Hepatocyte (in vitro differentiated cells): ENCODE data around the gene USP12. TPM values are rescaled to one million over a fixed set of nuclear protein-coding genes. Genes with fewer than 3 reads are reported as not detected.

ENCODE experiments used
- DNase-seq: peaks from one replicate; pipeline ENCODE4 v3.0.0-alpha.2; 2016; ENCODE audit warnings: low spot score
- H2AFZ ChIP-seq: fragments of 200-600 bp; sonication (generic); 2 replicates; pipeline ENCODE4 v1.6.0; 2016; ENCODE audit warnings: antibody characterized with exemption, mild to moderate bottlenecking
- H3K27ac ChIP-seq: fragments of 200-600 bp; sonication (generic); 2 replicates; pipeline ENCODE4 v1.5.1; 2016; ENCODE audit warnings: mild to moderate bottlenecking
- H3K27me3 ChIP-seq: fragments of 200-600 bp; sonication (generic); 2 replicates; pipeline ENCODE4 v1.6.1; 2016
- H3K36me3 ChIP-seq: fragments of 200-600 bp; sonication (generic); replicated peaks from 2 replicates; pipeline ENCODE4 v1.5.1; 2016; ENCODE audit warnings: low read depth; ENCODE audit not compliant: insufficient read depth
- H3K4me1 ChIP-seq: fragments of 200-600 bp; sonication (generic); 2 replicates; pipeline ENCODE4 v1.5.1; 2016; ENCODE audit warnings: mild to moderate bottlenecking, moderate library complexity; ENCODE audit not compliant: insufficient read depth
- H3K4me2 ChIP-seq: fragments of 200-600 bp; sonication (generic); 2 replicates; pipeline ENCODE4 v1.6.0; 2016
- H3K4me3 ChIP-seq: fragments of 200-600 bp; sonication (generic); 2 replicates; pipeline ENCODE4 v1.5.1; 2016; ENCODE audit warnings: mild to moderate bottlenecking
- H3K79me2 ChIP-seq: fragments of 200-600 bp; sonication (generic); 2 replicates; pipeline ENCODE4 v1.6.0; 2017; ENCODE audit warnings: mild to moderate bottlenecking
- H3K9me2 ChIP-seq: fragments of 200-600 bp; sonication (generic); replicated peaks from 2 replicates; pipeline ENCODE4 v1.6.0; 2017; ENCODE audit warnings: mild to moderate bottlenecking; ENCODE audit not compliant: insufficient read depth
- H3K9me3 ChIP-seq: fragments of 200-600 bp; sonication (generic); 2 replicates; pipeline ENCODE4 v1.5.1; 2016; ENCODE audit warnings: low read depth, mild to moderate bottlenecking
- H4K20me1 ChIP-seq: fragments of 200-600 bp; sonication (generic); 2 replicates; pipeline ENCODE4 v1.6.0; 2016; ENCODE audit warnings: mild to moderate bottlenecking; ENCODE audit not compliant: insufficient read depth, poor library complexity, severe bottlenecking
- EZH2 ChIP-seq: fragments of 200-600 bp; sonication (generic); IDR thresholded peaks from 2 replicates; pipeline ENCODE4 v1.6.1; 2016; ENCODE audit warnings: antibody characterized with exemption, mild to moderate bottlenecking, borderline replicate concordance
- EZH2phosphoT487 ChIP-seq: fragments of 200-600 bp; sonication (generic); IDR thresholded peaks from one replicate; pipeline ENCODE4 v1.6.1; 2018; ENCODE audit warnings: antibody characterized with exemption, mild to moderate bottlenecking, low read depth, moderate library complexity; ENCODE audit not compliant: unreplicated experiment, severe bottlenecking
- whole genome bisulfite sequencing: methylation state at CpG from one replicate; pipeline ENCODE4 v1.1.6; 2016; ENCODE audit warnings: low lambda C conversion rate; ENCODE audit errors: missing lambda C conversion rate; 5-methylcytosine and 5-hydroxymethylcytosine counted together
- polyA plus RNA-seq: library from polyadenylated mRNA; unstranded; fragments of >200 nt; fragmentation: Nextera tagmentation; extraction: Ambion mirVana; gene quantifications from 2 replicates; pipeline ENCODE4 v1.2.1, GENCODE V29; 2016
- total RNA-seq: library from RNA; depleted of rRNA; stranded (reverse); fragments of >200 nt; gene quantifications from 2 replicates; pipeline ENCODE4 v1.2.3, GENCODE V29; 2014
- TF ChIP-seq, protein P1 (sequence below): fragments of 200-600 bp; sonication (generic); IDR thresholded peaks from 2 replicates; pipeline ENCODE4 v1.5.1; 2016; ENCODE audit warnings: antibody characterized with exemption, mild to moderate bottlenecking; ENCODE audit not compliant: poor library complexity

The USP12 gene
- total and polyA plus RNA-seq, 2 experiments from 2014 or later = 17.5 to 26.4 TPM

DNA sequence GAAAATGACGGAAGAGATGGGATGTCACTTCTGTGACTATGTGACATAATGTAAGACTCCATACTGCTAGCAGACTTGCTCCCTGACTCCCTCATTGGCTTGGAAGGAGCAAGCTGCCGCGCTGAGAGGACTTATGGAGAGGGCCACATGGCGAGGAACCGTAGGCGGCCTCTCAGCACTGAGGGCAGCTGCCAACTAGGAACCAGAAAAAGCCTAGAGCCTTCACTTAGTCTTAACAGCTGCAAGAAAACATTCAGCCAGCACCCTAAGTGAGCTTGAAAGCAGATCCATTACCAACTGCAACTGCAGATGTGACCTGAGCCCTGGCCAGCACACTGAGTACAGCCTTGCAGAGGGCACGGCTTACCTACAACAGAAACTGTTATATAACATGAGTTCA lies 33.9 kb downstream of the USP12 start:
- Histone ChIP-seq H3K4me1 (no peaks in the 10 kb centered on the region), H2AFZ (no peak overlapping the region), H3K79me2 (peaks cover 100% of the 10 kb centered on the region), H3K4me2 (no peak overlapping the region), H3K27me3 (no peaks in the 10 kb centered on the region), H3K4me3 (no peak overlapping the region), H3K9me3 (no peaks in the 10 kb centered on the region), H4K20me1 (peaks cover 57% of the 10 kb centered on the region), H3K27ac (no peak overlapping the region), H3K9me2 (no peaks in the 10 kb centered on the region), H3K36me3 (no peaks in the 10 kb centered on the region)
- TF ChIP-seq, protein P1, sequence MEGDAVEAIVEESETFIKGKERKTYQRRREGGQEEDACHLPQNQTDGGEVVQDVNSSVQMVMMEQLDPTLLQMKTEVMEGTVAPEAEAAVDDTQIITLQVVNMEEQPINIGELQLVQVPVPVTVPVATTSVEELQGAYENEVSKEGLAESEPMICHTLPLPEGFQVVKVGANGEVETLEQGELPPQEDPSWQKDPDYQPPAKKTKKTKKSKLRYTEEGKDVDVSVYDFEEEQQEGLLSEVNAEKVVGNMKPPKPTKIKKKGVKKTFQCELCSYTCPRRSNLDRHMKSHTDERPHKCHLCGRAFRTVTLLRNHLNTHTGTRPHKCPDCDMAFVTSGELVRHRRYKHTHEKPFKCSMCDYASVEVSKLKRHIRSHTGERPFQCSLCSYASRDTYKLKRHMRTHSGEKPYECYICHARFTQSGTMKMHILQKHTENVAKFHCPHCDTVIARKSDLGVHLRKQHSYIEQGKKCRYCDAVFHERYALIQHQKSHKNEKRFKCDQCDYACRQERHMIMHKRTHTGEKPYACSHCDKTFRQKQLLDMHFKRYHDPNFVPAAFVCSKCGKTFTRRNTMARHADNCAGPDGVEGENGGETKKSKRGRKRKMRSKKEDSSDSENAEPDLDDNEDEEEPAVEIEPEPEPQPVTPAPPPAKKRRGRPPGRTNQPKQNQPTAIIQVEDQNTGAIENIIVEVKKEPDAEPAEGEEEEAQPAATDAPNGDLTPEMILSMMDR = no peak
- TF ChIP-seq EZH2 = no peak
- TF ChIP-seq EZH2phosphoT487 = no peak
- DNase-seq = no peak
- WGBS = 96% methylated on average over 7 of the region's 7 CpGs

DNA sequence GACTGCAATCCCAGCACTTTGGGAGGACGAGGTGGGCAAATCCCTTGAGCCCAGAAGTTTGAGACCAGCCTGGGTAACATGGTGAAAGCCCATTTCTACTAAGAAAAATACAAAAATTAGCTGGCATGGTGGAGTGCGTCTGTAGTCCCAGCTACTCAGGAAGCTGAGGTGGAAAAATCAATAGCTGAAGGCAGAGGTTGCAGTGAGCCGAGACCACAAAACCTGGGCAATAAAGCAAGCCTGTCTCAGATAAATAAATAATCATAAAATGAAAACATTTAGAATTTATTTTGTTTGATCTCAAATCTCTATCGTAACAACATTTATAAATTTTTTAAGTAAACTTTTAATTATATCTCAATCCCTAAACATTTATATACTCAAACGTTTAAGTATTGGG lies 36.6 kb downstream of the USP12 start:
- WGBS = 83% methylated on average over 5 of the region's 5 CpGs
- H3K79me2 ChIP-seq = peaks cover 100% of the 10 kb centered on the region
- H3K9me2 ChIP-seq = no peaks in the 10 kb centered on the region
- no peaks in the 10 kb centered on the region for H3K4me1 ChIP-seq
- H3K4me2 ChIP-seq = no peak overlapping the region
- no peak overlapping the region for H2AFZ ChIP-seq
- no peak overlapping the region for H3K4me3 ChIP-seq
- H4K20me1 ChIP-seq = peaks cover 59% of the 10 kb centered on the region
- no peaks in the 10 kb centered on the region for H3K27me3 ChIP-seq
- H3K27ac ChIP-seq = no peak overlapping the region
- H3K36me3 ChIP-seq = no peaks in the 10 kb centered on the region
- TF ChIP-seq, protein P1 = no peak
- TF ChIP-seq EZH2phosphoT487 (no peak), EZH2 (no peak)
- H3K9me3 ChIP-seq = no peaks in the 10 kb centered on the region
- DNase-seq = no peak

DNA sequence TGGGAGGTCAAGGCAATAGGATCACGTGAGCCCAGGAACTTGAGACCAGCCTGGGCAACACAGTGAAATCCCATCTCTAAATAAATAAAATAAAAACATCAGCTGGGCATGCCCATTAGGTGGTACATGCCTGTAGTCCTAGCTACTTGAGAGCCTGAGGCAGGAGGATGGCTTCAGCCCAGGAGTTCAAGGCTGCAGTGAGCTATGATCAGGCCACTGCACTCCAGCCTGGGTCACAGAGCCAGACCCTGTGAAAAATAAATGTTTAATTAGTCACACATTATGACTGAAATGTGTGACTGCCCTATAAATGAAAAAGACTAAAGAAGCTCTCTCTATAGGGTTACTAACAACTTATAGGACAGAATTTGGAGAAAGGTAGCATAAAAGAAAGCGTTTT lies 37.7 kb downstream of the USP12 start:
- no peak for DNase-seq
- WGBS = 98% methylated on average over 2 of the region's 2 CpGs
- peaks cover 100% of the 10 kb centered on the region for H3K79me2 ChIP-seq
- TF ChIP-seq EZH2 (no peak), EZH2phosphoT487 (no peak)
- TF ChIP-seq, protein P1 = no peak
- H3K27ac ChIP-seq = no peak overlapping the region
- no peaks in the 10 kb centered on the region for H3K36me3 ChIP-seq
- H3K9me3 ChIP-seq = no peaks in the 10 kb centered on the region
- no peaks in the 10 kb centered on the region for H3K9me2 ChIP-seq
- H4K20me1 ChIP-seq = peaks cover 62% of the 10 kb centered on the region
- no peak overlapping the region for H2AFZ ChIP-seq
- no peak overlapping the region for H3K4me3 ChIP-seq
- no peak overlapping the region for H3K4me2 ChIP-seq
- H3K27me3 ChIP-seq = no peaks in the 10 kb centered on the region
- H3K4me1 ChIP-seq = no peaks in the 10 kb centered on the region

DNA sequence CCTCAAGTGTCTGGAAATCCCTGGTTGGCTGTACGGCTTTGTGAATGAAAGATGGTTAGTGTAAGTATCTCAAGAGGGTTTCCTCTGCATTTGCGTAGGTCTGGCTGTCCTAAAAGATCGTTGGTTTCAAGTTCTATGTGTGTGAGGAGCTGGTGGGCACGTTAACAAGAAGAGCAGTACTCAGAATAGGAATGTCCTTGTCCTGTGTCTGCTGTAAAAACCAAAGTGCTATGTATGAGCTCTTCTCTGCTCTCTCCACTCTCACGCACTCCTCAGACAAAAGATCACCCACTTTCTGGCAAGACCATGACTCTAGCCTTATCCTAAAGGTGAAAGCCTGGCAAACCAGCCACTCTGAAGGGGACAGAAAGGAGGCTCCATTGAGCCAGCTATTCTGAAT lies 39.1 kb downstream of the USP12 start:
- H3K79me2 ChIP-seq = peaks cover 100% of the 10 kb centered on the region
- H3K4me2 ChIP-seq = no peak overlapping the region
- H3K27ac ChIP-seq = no peak overlapping the region
- peaks cover 4% of the 10 kb centered on the region for H3K4me1 ChIP-seq
- no peaks in the 10 kb centered on the region for H3K9me3 ChIP-seq
- no peaks in the 10 kb centered on the region for H3K27me3 ChIP-seq
- H3K9me2 ChIP-seq = no peaks in the 10 kb centered on the region
- TF ChIP-seq EZH2phosphoT487 (no peak), EZH2 (no peak)
- TF ChIP-seq, protein P1 = no peak
- H2AFZ ChIP-seq = no peak overlapping the region
- no peaks in the 10 kb centered on the region for H3K36me3 ChIP-seq
- H3K4me3 ChIP-seq = no peak overlapping the region
- H4K20me1 ChIP-seq = peaks cover 52% of the 10 kb centered on the region
- 87% methylated on average over 5 of the region's 5 CpGs for WGBS
- no peak for DNase-seq
